ENCODE measurements around the gene FCN3.
"Not testable (repeated sequence)": the region's sequence is repeated elsewhere in the genome, so short reads cannot be mapped to it uniquely, and the experiment has no call there.

The FCN3 gene

GRCh38 chr1:27398405-27399149 lies 24.0 kb upstream of the FCN3 start:
- DNase-seq, result no peak

DNA sequence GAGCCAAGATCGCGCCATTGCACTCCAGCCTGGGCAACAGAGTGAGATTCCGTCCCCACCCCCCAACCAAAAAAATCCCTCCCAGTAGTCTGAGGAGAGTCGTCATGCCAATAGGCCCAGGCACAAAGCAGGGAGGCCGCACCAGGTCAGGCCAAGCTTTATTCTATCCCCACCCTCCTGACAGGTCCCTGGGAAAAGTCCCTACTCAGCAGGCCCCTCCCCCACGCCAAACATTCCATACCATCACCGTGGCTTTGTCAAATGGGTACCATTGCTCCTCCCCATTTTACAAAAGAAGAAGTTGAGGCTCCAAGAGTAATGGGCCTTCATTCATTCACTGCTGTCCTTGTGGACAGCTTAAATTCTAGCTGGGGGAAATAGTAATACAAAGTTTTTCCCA lies 23.1 kb upstream of the FCN3 start:
- no peak for DNase-seq

GRCh38 chr1:27397110-27397509 lies 22.5 kb upstream of the FCN3 start:
- no peak for DNase-seq

- peak; percentile 52 for DNase-seq
Observed at GRCh38 chr1:27395441-27396195, 21.0 kb upstream of the FCN3 start.

GRCh38 chr1:27394925-27395324 lies 20.3 kb upstream of the FCN3 start:
- DNase-seq, result no peak

- no peak for DNase-seq
Observed at GRCh38 chr1:27394282-27394658, 19.6 kb upstream of the FCN3 start.

DNA sequence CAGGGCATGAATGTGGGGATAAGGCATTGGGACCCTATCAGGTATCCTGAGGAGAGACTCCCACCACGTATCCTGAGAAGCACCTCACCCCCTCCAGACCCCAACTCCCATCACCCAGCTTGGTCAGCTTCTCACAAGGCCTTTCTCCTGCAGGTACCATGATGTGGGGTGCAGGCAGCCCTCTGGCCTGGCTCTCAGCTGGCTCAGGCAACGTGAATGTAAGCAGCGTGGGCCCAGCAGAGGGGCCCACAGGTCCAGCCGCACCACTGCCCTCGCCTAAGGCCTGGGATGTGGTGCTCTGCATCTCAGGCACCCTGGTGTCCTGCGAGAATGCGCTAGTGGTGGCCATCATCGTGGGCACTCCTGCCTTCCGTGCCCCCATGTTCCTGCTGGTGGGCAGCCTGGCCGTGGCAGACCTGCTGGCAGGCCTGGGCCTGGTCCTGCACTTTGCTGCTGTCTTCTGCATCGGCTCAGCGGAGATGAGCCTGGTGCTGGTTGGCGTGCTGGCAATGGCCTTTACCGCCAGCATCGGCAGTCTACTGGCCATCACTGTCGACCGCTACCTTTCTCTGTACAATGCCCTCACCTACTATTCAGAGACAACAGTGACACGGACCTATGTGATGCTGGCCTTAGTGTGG lies 19.1 kb upstream of the FCN3 start:
- DNase-seq, result no peak

- DNase-seq, result no peak
Observed at GRCh38 chr1:27392778-27393635, 18.4 kb upstream of the FCN3 start.

DNA sequence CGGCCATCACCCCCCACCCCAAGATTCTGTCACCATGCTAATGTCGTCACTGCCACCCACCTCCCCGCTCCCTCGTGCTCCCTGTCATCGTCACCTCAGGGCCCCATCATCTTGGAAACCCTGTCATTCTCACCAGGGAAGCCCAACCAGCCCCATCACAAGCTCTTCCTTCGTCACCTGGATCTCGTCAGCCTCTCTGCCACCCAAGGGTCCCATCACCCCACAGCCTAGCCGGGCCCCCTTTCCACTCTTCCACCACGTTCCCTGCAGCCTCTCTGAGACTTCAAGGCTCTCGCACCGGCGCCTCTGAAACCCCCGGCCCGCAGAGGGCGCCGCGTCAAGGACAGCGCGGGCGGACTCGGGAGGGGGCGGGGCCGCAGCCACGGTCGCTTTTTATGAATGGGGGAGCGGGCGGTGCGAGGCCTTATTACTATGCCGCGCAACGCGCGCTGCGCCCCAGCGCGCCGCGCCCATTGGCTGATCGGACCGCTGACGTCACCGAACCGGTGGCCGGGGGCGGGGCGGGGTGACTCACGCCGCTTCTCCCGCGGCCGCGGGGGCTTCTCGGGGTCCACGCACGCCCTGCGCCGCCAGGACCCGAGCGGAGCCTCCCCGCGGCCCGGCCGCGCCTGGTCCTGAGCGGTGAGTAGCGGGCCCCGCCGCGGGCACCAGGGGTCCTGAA lies 17.6 kb upstream of the FCN3 start, which contains the start of gene GPR3:
TSS of gene GPR3 (plus strand) at position 527 of the 682 bp plus-strand sequence. CDS start 1,177 bp downstream, outside the sequence.
- peak; percentile 81 for DNase-seq

GRCh38 chr1:27391511-27392095 lies 17.0 kb upstream of the FCN3 start:
- DNase-seq, result peak; percentile 48

DNA sequence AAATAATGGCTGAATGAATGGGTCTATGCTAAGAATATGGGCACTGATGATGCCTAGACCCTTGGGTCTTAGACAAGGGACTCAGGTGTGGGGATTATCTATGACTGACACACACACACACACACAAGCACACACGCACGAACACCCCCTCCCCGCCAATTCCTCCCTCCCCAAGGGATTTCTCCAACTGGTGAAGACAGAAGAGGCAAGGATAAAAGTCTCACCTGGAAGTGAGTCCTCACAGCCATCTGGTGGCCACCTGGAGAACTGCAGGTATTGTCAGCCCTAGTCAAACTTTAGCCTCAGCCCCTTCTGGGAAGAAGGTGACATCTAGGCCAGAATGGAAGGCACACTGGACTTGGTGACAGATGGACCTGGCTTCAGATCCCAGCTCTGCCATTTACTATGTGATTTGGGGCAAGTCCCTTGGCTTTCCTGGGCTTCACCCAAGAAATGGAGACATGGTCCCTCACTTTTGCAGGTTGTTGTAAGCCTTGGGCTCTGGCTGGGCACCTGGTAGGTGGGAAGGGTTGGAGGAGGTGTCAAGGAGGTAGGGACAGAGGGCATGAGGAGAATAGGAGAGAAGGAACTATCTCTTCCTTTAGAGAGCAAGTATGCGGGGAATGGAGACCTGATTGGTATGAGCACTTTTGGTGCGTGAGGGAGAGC lies 13.8 kb upstream of the FCN3 start:
- DNase-seq, result no peak

GRCh38 chr1:27384797-27385196 lies 10.2 kb upstream of the FCN3 start:
- DNase-seq, result not testable (repeated sequence)

DNA sequence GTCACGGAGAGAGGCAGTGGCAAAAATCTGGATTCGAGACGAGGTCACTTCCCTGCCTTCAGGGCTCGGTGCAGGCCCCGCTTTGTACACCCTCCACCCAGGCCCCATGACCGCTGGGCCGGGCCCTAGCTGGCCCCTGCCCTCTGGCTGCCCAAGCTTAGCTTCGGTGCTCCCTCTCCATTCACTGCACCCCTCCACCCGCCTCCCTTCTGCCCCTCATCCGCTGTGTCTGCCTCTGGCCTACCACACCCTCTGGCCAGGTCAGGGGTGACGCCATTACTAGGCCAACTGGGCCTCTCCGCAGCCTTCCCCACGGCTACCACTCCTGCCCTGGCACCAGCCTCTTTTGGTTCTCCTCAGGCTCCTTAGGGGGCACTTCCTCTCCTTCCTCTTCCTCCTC lies 9.0 kb upstream of the FCN3 start:
- no peak for DNase-seq

DNA sequence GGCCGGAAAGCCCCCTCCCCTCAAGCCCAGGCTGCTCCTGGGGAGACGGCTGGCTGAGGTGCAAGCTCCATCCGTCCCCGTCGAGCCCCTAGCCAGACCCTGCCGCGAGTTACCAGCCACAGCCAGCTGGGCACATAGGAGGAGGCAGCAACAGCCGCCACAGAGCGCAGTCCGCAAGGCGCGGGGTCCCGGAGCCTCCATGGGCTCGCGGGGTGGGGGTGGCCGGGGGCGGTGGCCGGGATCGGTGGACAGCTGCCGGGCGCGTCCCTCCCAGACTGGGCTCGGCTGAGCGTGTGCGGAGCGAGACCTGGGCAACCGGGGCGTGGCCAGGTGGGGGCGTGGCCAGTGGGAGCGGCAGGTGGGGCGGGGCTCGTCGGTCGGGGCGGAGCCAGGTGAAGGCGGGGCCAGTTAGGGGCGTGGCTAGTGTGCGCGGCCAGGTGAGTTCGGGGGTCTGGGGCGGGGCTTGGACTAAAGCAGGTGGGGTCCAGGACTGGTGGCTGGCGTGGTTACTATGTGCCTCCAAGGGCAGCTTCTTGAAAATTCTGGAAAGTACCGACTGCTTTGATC lies 8.5 kb upstream of the FCN3 start, which contains the start of gene CD164L2:
TSS of gene CD164L2 (minus strand) at position 295 of the 567 bp plus-strand sequence. CDS start at position 201, 94 bp downstream.
- DNase-seq, result no peak

DNA sequence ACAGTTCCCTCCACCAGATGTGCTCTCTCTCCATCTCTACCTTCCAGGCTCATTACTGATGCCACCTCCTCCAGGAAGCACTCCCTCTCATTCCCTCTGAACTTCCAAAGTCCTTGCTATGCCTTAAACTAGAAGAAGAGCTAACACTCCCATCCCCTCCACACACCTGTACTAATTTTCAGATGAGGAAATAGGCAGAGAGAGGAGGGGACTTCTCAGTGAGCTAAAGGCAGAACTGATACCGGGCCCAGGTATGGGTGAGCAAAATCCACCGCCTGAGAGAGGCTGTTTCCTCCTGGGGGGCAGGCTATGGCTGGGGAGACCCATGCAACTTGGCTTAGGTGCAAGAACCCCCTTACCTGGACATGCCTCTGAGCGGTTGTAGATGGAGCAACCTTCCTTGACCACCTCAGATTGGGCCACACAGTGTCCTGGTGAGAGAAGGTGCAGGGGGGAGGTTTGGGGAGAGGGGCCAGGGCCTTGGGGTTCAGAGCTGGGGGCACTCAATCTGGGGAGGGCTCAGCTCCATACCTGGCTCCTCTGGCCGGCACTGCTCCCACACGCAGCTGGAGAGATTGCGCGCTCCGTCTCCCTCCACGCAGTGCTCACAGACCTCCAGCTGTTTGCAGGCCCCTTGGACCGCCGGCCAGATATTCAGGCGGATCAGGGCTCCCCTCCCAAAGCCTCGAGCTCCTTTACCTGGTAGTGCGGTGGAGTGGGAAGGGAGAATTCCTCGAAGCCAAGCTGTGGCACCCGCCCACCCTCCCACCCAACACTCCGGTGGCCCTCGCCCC lies 7.5 kb upstream of the FCN3 start:
- no peak for DNase-seq

DNA sequence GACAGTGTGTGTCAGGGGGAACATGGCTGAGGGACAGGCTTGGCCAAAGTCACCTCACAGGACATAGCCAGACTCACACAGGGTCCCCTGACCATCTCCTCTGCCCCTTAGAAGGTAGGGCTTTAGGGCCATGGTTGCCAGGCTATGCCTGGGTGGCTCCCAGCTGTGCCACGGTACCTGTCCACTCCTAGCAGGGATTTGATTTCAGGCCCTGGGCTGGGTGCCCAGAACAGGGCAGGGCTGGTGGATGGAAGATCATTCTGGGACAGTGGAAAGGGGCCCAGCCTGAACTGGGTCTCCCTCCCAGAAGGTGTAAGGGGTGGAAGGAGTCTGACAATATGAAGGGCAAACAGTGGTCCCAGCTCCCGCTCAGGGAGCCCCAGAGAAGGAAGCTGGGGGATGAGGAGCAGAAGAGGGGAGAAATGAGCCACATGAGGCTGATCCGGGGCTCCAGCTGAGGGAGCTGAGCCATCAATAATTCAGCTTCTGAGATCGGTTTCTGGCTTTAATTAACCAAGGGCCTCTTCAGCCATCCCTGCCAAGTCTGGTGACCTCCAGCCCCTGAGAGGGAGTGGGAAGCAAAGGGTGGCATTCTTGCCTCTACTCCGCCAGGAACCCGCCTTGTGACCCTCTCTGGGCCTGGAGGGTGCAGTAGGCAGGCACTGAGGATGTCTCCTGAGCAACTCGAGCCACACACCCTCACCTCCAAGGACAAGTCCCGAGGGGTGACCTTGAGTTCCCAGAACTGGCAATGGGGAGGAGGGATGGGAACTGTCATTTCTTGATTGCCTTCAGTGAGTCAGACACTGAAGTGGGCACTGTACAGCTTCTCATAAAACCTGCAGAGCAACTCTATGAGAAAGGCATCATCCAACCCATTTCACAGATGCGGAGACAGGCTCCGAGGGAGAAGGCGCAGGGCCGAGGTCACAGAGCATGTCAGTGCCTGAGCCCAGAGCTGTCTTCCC lies 6.4 kb upstream of the FCN3 start:
- no peak for DNase-seq

DNA sequence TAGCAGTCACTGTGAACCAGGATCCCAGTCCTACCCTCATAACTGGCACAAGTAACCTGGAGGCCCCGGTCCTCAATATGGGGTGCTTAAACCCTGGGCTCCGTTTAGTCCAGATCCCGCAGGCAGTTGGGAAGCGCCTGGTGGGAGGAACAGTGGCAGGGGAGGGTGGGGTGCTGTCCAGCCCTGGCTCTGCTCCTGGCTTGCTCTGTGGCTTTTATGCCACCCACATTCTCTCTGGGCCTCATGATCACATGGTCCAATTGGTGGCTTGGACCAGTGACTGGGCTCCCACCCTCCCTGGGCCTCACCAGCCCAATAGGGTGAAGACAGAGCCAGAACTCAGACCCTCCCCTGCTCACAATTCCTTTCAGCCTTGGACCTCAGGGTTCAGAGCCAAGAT lies 5.6 kb upstream of the FCN3 start:
- DNase-seq, result no peak

GRCh38 chr1:27379564-27380122 lies 5.0 kb upstream of the FCN3 start:
- DNase-seq, result no peak
